Sigmoid colon (tissue), 7 donors: ENCODE measurements around the gene MYO18B. TPM values are rescaled to one million over a fixed set of nuclear protein-coding genes. Genes with fewer than 3 reads are reported as not detected.

ENCODE experiments used
- DNase-seq: peaks from one replicate; pipeline ENCODE4 v3.0.0-alpha.2; 2019
- H3K27ac ChIP-seq, 4 donors: fragments of 200-600 bp; sonication (generic); one replicate each; pipeline ENCODE4 v1.5.1; 2016 to 2019; ENCODE audit warnings: mild to moderate bottlenecking in 1 of 4
- H3K27me3 ChIP-seq, 3 donors: fragments of 200-600 bp; sonication (generic); one replicate each; pipeline ENCODE4 v1.5.1; 2019; ENCODE audit warnings: mild to moderate bottlenecking in 1 of 3
- H3K36me3 ChIP-seq, 4 donors: fragments of 200-600 bp; sonication (generic); one replicate each; pipeline ENCODE4 v1.5.1; 2016 to 2019
- H3K4me1 ChIP-seq, 4 donors: fragments of 200-600 bp; sonication (generic); one replicate each; pipeline ENCODE4 v1.5.1; 2017 to 2019
- H3K4me3 ChIP-seq, 4 donors: fragments of 200-600 bp; sonication (generic); one replicate each; pipeline ENCODE4 v1.5.1; 2017 to 2019; ENCODE audit warnings: mild to moderate bottlenecking in 2 of 4, moderate library complexity in 1 of 4
- H3K9me3 ChIP-seq, 4 donors: fragments of 200-600 bp in 3 of 4; sonication (generic) in 3 of 4; one replicate each; pipeline versions ENCODE4 v1.5.1 to v1.6.1; 2013 to 2019
- EP300 ChIP-seq, 4 donors: sonication (generic); formaldehyde crosslinking; IDR thresholded peaks; one replicate each; pipeline ENCODE4 v1.6.1; 2017; ENCODE audit warnings: antibody characterized with exemption in 4 of 4
- POLR2A ChIP-seq, 2 donors: fragments of 450-650 bp; IDR thresholded peaks; one replicate each; pipeline ENCODE4 v1.6.1; 2016; ENCODE audit warnings: antibody characterized with exemption in 2 of 2, mild to moderate bottlenecking in 2 of 2, moderate library complexity in 2 of 2
- POLR2AphosphoS5 ChIP-seq, 4 donors: sonication (generic); formaldehyde crosslinking; IDR thresholded peaks; one replicate each; pipeline ENCODE4 v1.6.1; 2017; ENCODE audit warnings: antibody characterized with exemption in 4 of 4
- WGBS, 2 donors: extraction: QIAGEN DNeasy Blood & Tissue Kit; methylation state at CpG; one replicate each; pipeline ENCODE4 v1.1.7; 2013; 5-methylcytosine and 5-hydroxymethylcytosine counted together
- intact Hi-C: fragments of 100-400 bp; cut with DNase I; formaldehyde crosslinking; loops from one replicate; pipeline ENCODE4 v1.15.1; 2023
- polyA plus RNA-seq, 3 donors: library from polyadenylated mRNA; stranded (reverse); fragments of 200-250 nt; gene quantifications; one replicate each; pipeline ENCODE4 v1.2.3, GENCODE V29; 2013
- total RNA-seq, 4 donors: library from RNA; depleted of rRNA; stranded (reverse); fragments of >200 nt; gene quantifications; one replicate each; pipeline ENCODE4 v1.1.0, GENCODE V29; 2016
- TF ChIP-seq, protein P1 (sequence below), 4 experiments: fragments of 450-650 bp in 3 of 4; fragments of 200-600 bp in 1 of 4; IDR thresholded peaks; one replicate each; pipeline ENCODE4 v1.5.1; 2016 to 2019; ENCODE audit warnings: antibody characterized with exemption in 4 of 4, mild to moderate bottlenecking in 3 of 4, moderate library complexity in 2 of 4
- donor health status: healthy with polysubstance abuse.
- donor health status: Bipolar disorder and iron deficiency.
- donor health status: healthy.

The MYO18B gene
- total and polyA plus RNA-seq, 7 donors, result under 0.01 to 0.60 (median 0.30) TPM; not detected in 3

DNA sequence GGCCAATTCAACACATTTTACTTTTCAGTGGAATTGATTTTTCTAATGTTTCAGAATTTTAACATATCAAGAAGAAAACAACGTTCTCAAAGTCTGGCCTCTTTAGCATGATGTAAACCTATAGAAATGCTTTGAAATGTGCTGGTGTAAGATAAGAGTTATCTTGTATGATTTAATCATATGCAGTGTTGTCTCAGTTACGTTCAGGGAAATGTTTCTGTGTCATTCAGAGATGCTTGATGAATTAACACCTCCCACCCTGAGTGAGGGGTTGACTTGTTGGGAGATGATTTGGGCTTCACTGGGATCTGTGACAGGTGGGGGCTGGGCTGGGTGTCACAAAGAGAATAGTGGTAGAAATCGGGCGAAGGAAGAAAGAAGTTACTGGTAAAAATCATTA is 15.7 kb upstream of the MYO18B start:
- WGBS, 2 donors, result 64 to 72% methylated on average over 4 of the region's 4 CpGs
- no peak overlapping the region for H3K27ac ChIP-seq

DNA sequence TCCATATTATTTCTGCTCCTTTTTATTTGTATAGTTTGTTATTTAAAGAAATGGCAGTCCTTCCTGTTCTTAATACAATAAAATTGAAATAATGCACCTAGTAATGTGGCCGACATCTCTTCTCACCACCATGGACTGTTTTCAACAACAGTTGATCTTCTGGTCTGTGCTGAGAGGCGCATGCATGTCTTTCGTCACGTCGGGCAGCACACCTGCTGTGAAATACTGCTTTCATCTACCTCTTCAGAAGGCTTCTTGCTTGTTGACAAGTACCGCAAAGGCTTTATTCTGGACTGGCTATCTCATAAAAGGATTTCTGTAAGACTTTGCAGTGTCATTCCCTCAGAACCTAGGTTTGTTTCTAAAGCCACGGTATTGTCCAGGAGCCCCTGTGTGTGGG is 13.9 kb upstream of the MYO18B start:
- Histone ChIP-seq H3K4me3 (no peak overlapping the region), H3K9me3 (no peaks in the 10 kb centered on the region), H3K27me3 (no peaks in the 10 kb centered on the region), H3K27ac (no peak overlapping the region), H3K4me1 (no peaks in the 10 kb centered on the region), H3K36me3 (no peaks in the 10 kb centered on the region)
- TF ChIP-seq POLR2AphosphoS5 (IDR thresholded peaks at IDR 0.05) (no peak), EP300 (IDR thresholded peaks at IDR 0.05) (no peak), POLR2A (IDR thresholded peaks at IDR 0.05) (no peak)
- TF ChIP-seq, protein P1, sequence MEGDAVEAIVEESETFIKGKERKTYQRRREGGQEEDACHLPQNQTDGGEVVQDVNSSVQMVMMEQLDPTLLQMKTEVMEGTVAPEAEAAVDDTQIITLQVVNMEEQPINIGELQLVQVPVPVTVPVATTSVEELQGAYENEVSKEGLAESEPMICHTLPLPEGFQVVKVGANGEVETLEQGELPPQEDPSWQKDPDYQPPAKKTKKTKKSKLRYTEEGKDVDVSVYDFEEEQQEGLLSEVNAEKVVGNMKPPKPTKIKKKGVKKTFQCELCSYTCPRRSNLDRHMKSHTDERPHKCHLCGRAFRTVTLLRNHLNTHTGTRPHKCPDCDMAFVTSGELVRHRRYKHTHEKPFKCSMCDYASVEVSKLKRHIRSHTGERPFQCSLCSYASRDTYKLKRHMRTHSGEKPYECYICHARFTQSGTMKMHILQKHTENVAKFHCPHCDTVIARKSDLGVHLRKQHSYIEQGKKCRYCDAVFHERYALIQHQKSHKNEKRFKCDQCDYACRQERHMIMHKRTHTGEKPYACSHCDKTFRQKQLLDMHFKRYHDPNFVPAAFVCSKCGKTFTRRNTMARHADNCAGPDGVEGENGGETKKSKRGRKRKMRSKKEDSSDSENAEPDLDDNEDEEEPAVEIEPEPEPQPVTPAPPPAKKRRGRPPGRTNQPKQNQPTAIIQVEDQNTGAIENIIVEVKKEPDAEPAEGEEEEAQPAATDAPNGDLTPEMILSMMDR (IDR thresholded peaks at IDR 0.05), result no peak
- DNase-seq, result no peak
- WGBS, 2 donors, result 83 to 91% methylated on average over 7 of the region's 7 CpGs
- intact Hi-C loops, result no loop called here

More for the DNA sequence above, 15.7 kb upstream of the MYO18B start:
- H3K36me3 ChIP-seq, result peaks cover 0 to 7% (median 0%) of the 10 kb centered on the region in 4 donors
- no peaks in the 10 kb centered on the region for H3K27me3 ChIP-seq
- no peak for DNase-seq
- no peaks in the 10 kb centered on the region for H3K4me1 ChIP-seq
- TF ChIP-seq POLR2AphosphoS5 (IDR thresholded peaks at IDR 0.05) (no peak), POLR2A (IDR thresholded peaks at IDR 0.05) (no peak), EP300 (IDR thresholded peaks at IDR 0.05) (no peak)
- TF ChIP-seq, protein P1 (IDR thresholded peaks at IDR 0.05), result no peak
- intact Hi-C loops, result no loop called here
- H3K4me3 ChIP-seq, result no peak overlapping the region
- no peaks in the 10 kb centered on the region for H3K9me3 ChIP-seq

DNA sequence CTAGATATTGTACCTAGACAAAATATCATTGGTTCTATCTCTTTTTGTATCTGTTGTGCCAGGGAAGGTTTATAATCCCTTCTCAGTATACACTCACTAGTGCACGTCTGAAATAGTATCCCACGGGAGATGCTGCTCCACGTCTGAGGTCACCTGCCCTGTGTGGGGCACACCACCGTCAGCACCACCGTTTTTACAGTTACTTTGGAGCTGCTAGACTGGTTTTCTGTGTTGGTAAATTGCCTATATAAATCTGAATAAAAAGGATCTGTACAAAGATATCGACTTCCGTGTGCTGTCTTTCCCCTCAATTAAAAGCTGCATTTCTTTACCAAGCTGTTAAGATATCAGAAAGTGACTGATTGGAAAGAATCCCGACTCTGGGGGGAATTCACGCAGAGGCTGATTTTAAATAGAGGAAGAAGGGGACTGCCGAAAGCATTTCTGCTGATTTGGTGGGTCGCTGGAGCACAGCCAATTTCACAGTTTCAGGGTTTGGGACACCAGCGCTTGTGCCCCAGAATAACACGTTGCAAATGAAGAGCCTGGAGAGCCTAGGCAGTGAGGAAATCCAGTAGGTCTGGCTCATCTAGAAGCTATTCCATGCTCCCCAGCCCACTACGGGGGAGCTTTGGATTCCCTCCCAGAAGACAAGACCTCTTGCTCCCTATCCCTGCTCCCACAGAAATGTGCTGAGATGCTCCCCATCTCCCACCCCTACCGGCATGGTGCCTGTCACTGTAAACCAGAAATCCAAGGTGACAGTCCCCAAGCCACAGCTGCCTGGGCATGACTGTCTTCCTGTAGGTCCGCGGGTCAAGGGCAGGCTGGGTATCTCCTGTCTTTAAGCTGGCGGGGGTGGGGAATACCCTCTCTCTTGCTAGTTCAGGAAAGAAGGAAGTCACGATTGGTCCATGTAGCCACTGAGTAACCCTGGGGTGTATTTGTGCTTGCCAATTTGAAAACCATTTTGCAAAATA is 12.7 kb upstream of the MYO18B start:
- 40 to 71% methylated on average over 19 of the region's 19 CpGs for WGBS, 2 donors
- Histone ChIP-seq H3K4me1 (no peaks in the 10 kb centered on the region), H3K36me3 (no peaks in the 10 kb centered on the region), H3K4me3 (no peak overlapping the region), H3K9me3 (no peaks in the 10 kb centered on the region), H3K27ac (no peak overlapping the region), H3K27me3 (no peaks in the 10 kb centered on the region)
- TF ChIP-seq, protein P1 (IDR thresholded peaks at IDR 0.05), result no peak
- TF ChIP-seq POLR2AphosphoS5 (IDR thresholded peaks at IDR 0.05) (no peak), POLR2A (IDR thresholded peaks at IDR 0.05) (no peak), EP300 (IDR thresholded peaks at IDR 0.05) (no peak)
- no peak for DNase-seq
- intact Hi-C loops, result no loop called here

DNA sequence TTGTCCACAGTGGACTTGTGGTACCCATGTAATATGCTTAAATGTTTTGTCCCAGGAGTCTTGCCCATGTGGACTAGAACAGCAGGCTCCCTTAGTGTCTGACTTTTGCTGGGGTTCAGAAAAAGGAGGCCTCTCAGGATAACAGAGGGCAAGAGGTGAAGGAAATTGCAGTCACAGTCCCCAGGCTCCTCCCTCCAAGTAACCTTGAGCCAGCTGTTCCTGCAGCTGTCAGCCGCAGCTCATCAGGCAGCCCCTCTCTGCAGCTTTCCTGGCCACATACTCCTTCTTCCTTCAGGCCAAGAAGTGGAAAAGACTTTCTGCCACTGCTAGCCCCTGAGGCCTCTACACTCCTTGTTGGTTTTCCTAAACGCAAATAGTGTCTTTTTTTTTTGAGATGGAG is 6.3 kb upstream of the MYO18B start:
- Histone ChIP-seq H3K9me3 (no peaks in the 10 kb centered on the region), H3K4me3 (no peak overlapping the region), H3K27me3 (no peaks in the 10 kb centered on the region), H3K4me1 (no peaks in the 10 kb centered on the region), H3K36me3 (no peaks in the 10 kb centered on the region), H3K27ac (no peak overlapping the region)
- no peak for DNase-seq
- 40 to 84% methylated on average over 2 of the region's 2 CpGs for WGBS, 2 donors
- intact Hi-C loops, result no loop called here
- TF ChIP-seq POLR2A (IDR thresholded peaks at IDR 0.05), result no peak
- TF ChIP-seq EP300 (IDR thresholded peaks at IDR 0.05), result no peak
- no peak for TF ChIP-seq POLR2AphosphoS5 (IDR thresholded peaks at IDR 0.05)
- TF ChIP-seq, protein P1 (IDR thresholded peaks at IDR 0.05), result no peak
